Parathyroid adenoma (tissue), 2 donors: Measurements from ENCODE around the gene DENND4A.

Experiments
- H2AFZ ChIP-seq: fragments of 300-600 bp; sonication (generic); one replicate; pipeline ENCODE4 v1.7.0; 2017; ENCODE audit warnings: antibody characterized with exemption, mild to moderate bottlenecking
- H3K27ac ChIP-seq: fragments of 300-600 bp; sonication (generic); one replicate; pipeline ENCODE4 v1.7.0; 2017
- H3K27me3 ChIP-seq: fragments of 300-600 bp; sonication (generic); one replicate; pipeline ENCODE4 v1.7.0; 2017; ENCODE audit warnings: low read length; ENCODE audit not compliant: control insufficient read depth, insufficient read depth
- H3K36me3 ChIP-seq: fragments of 300-600 bp; sonication (generic); one replicate; pipeline ENCODE4 v1.7.0; 2017; ENCODE audit warnings: low read length; ENCODE audit not compliant: control insufficient read depth, insufficient read depth
- H3K4me1 ChIP-seq: fragments of 300-600 bp; sonication (generic); one replicate; pipeline ENCODE4 v1.7.0; 2017; ENCODE audit warnings: control low read depth
- H3K4me2 ChIP-seq: fragments of 300-600 bp; sonication (generic); one replicate; pipeline ENCODE4 v1.7.0; 2017; ENCODE audit warnings: low read length
- H3K4me3 ChIP-seq: fragments of 300-600 bp; sonication (generic); one replicate; pipeline ENCODE4 v1.7.0; 2017; ENCODE audit warnings: low read depth, low read length
- H3K79me2 ChIP-seq: fragments of 300-600 bp; sonication (generic); one replicate; pipeline ENCODE4 v1.7.0; 2017; ENCODE audit warnings: control low read depth
- H3K9ac ChIP-seq: fragments of 300-600 bp; sonication (generic); one replicate; pipeline ENCODE4 v1.7.0; 2017; ENCODE audit warnings: mild to moderate bottlenecking
- H3K9me3 ChIP-seq: fragments of 300-600 bp; sonication (generic); one replicate; pipeline ENCODE4 v1.7.0; 2017; ENCODE audit warnings: low read length; ENCODE audit not compliant: control insufficient read depth
- TF ChIP-seq, protein P1 (sequence below): fragments of 300-600 bp; sonication (generic); IDR thresholded peaks from one replicate; pipeline ENCODE4 v1.7.0; 2017; ENCODE audit warnings: antibody characterized with exemption, mild to moderate bottlenecking
- donor health status: primary hyperparathyroidism.

DENND4A gene

DNA sequence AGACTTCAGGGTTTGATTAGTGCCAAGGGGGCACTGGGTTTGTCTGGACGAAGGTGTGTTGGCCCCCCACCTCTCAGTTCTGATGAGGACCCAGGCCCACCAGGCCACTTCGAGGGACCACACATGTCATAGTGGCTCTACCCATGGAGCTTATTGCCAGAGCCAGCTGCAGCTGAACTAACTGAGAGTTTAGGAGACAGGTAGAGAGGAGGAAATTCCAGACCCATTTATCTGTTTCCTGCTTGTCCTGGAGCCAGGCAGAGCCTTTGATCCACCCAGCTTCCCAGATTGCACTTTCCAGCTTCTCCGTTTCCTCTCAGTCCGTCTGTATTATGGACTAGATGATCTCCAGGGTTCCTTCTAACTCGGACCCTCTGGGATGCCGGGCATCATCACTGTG lies 149.5 kb downstream of the DENND4A start:
- H3K4me1 ChIP-seq: peaks cover 3% of the 10 kb centered on the region
- TF ChIP-seq, protein P1, sequence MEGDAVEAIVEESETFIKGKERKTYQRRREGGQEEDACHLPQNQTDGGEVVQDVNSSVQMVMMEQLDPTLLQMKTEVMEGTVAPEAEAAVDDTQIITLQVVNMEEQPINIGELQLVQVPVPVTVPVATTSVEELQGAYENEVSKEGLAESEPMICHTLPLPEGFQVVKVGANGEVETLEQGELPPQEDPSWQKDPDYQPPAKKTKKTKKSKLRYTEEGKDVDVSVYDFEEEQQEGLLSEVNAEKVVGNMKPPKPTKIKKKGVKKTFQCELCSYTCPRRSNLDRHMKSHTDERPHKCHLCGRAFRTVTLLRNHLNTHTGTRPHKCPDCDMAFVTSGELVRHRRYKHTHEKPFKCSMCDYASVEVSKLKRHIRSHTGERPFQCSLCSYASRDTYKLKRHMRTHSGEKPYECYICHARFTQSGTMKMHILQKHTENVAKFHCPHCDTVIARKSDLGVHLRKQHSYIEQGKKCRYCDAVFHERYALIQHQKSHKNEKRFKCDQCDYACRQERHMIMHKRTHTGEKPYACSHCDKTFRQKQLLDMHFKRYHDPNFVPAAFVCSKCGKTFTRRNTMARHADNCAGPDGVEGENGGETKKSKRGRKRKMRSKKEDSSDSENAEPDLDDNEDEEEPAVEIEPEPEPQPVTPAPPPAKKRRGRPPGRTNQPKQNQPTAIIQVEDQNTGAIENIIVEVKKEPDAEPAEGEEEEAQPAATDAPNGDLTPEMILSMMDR: no peak
- no peak overlapping the region for H3K27ac ChIP-seq
- H3K36me3 ChIP-seq: no peaks in the 10 kb centered on the region
- no peak overlapping the region for H3K9ac ChIP-seq
- H3K4me3 ChIP-seq: no peak overlapping the region
- no peak overlapping the region for H3K4me2 ChIP-seq
- H3K9me3 ChIP-seq: no peaks in the 10 kb centered on the region
- no peaks in the 10 kb centered on the region for H3K79me2 ChIP-seq
- H2AFZ ChIP-seq: no peak overlapping the region
- no peaks in the 10 kb centered on the region for H3K27me3 ChIP-seq

DNA sequence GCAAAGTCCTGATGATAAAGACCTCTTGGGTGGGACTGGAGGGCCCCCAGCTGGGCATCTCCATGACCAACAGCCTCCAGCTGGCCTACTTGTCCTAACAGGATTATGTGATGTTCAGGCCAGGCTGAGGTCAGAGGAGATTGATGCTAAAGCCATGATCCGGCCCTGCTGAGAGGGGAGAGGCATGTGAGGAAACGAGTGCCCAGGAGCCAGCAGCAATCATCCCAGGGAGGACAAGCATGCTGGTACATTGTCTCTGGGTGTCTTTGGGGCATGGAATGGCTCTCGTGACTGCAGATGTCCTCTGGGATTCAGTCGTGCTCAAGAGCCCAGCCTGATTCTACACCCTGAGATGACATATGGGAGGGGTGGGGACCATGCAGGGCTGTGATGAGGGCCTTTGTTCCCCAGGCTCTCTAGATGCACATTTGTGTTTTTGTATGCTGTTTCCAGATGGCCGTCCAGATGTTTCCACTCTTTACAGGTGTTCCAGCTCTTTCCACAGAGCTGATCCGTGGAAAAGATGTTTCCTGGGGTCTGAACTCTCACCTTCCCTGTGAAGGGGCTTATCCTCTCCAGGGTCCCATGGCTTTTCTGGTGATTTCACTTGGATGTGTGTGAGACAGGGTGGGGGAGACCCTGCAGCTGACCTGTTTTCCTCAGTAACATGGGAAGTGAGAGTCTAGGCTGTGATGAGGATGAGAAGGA lies 150.2 kb downstream of the DENND4A start:
- H3K27me3 ChIP-seq: no peaks in the 10 kb centered on the region
- H3K36me3 ChIP-seq: no peaks in the 10 kb centered on the region
- H3K4me2 ChIP-seq: no peak overlapping the region
- H3K9ac ChIP-seq: no peak overlapping the region
- TF ChIP-seq, protein P1: no peak
- no peaks in the 10 kb centered on the region for H3K79me2 ChIP-seq
- no peak overlapping the region for H3K27ac ChIP-seq
- H2AFZ ChIP-seq: no peak overlapping the region
- peaks cover 3% of the 10 kb centered on the region for H3K4me1 ChIP-seq
- H3K9me3 ChIP-seq: no peaks in the 10 kb centered on the region
- no peak overlapping the region for H3K4me3 ChIP-seq

DNA sequence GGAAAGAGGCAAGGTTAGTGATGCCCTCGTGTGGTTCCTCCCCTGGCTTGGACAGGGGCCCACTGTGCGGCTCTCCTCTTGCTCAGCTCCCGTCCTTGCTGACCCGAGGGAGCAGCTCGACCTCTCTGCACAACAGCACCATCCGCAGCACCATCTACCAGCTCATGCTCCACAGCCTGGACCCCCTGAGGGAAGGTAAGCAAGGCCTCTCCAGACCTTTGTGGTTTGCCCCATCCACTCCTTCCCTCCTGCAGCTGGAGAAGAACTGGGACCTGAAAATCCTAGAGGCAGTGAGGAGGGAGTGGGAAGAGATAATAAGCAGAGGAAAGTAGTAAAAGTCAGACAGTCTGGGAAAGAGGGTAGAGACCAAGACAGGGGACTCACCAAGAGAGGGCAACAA lies 152.6 kb downstream of the DENND4A start:
- H3K4me1 ChIP-seq: peaks cover 3% of the 10 kb centered on the region
- H2AFZ ChIP-seq: no peak overlapping the region
- no peaks in the 10 kb centered on the region for H3K9me3 ChIP-seq
- no peaks in the 10 kb centered on the region for H3K27me3 ChIP-seq
- no peaks in the 10 kb centered on the region for H3K36me3 ChIP-seq
- no peak overlapping the region for H3K4me2 ChIP-seq
- H3K9ac ChIP-seq: no peak overlapping the region
- H3K4me3 ChIP-seq: no peak overlapping the region
- H3K27ac ChIP-seq: no peak overlapping the region
- H3K79me2 ChIP-seq: no peaks in the 10 kb centered on the region
- TF ChIP-seq, protein P1: no peak

DNA sequence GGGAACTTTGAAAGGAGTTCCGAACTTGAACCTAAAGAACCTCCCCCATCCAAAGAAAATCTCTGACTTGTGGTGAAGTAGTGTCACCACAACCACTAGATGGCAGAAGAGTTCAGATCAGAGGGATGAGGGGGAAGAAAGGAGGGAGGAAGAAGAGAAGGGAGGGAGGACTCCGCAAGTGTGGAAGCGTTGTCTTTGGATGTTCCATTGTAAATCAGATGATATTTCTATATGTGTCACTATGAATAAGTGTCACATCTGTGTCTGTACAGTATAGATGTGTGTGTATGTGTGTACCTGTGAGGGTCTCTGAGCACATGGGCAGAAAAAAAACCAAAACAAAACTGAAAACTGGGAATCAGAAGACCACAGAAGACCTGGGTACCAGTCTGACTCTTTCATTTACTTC lies 153.4 kb downstream of the DENND4A start:
- Histone ChIP-seq H3K27ac (no peak overlapping the region), H3K79me2 (no peaks in the 10 kb centered on the region), H3K9me3 (no peaks in the 10 kb centered on the region), H3K36me3 (no peaks in the 10 kb centered on the region), H3K4me3 (no peak overlapping the region), H3K4me2 (no peak overlapping the region), H3K9ac (no peak overlapping the region), H2AFZ (no peak overlapping the region), H3K27me3 (no peaks in the 10 kb centered on the region), H3K4me1 (peaks cover 3% of the 10 kb centered on the region)
- TF ChIP-seq, protein P1: peak; percentile 65

DNA sequence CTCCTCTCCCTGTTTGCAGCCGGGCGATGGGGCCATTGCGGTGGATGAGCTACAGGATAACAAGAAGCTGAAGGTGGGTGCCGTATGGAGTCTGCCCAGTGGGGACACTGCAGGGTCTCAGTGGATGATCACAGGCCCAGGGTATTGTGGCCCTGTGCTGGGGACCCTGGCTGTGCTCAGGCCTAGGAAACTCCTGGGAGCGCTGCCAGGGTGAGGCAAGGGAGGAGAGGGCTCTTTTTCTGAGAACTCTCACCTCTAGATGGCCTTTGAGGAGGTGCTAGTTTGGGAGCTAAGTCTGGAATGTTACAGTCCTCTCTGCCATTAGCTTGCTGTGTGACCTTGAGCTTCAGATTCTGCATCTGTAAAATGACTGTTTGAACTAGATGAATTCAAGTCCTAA lies 154.0 kb downstream of the DENND4A start:
- TF ChIP-seq, protein P1: no peak

More for the DNA sequence above, 154.0 kb downstream of the DENND4A start:
- Histone ChIP-seq H3K27me3 (no peaks in the 10 kb centered on the region), H3K4me1 (peaks cover 3% of the 10 kb centered on the region), H3K4me3 (no peak overlapping the region), H3K27ac (no peak overlapping the region), H3K9me3 (no peaks in the 10 kb centered on the region), H3K4me2 (no peak overlapping the region), H3K36me3 (no peaks in the 10 kb centered on the region), H2AFZ (no peak overlapping the region), H3K9ac (no peak overlapping the region), H3K79me2 (no peaks in the 10 kb centered on the region)
